ENCODE results near the gene JAKMIP2. TPM values are rescaled to one million over a fixed set of nuclear protein-coding genes. Genes with fewer than 3 reads are reported as not detected.
"Not testable (repeated sequence)": the region's sequence is repeated elsewhere in the genome, so short reads cannot be mapped to it uniquely, and the experiment has no call there.

JAKMIP2 gene
- total RNA-seq, 1 donor from 2014 or later, result 0.06 TPM

- DNase-seq (ENCODE audit: low spot score), result no peak
Observed at GRCh38 chr5:147659166-147659929, 123.2 kb downstream of the JAKMIP2 start.

- DNase-seq (ENCODE audit: low spot score), result no peak
Observed at GRCh38 chr5:147658293-147658932, 124.1 kb downstream of the JAKMIP2 start.

- no peak for DNase-seq (ENCODE audit: low spot score)
Observed at GRCh38 chr5:147648597-147648996, 133.9 kb downstream of the JAKMIP2 start.

- no peak for DNase-seq (ENCODE audit: low spot score)
Observed at GRCh38 chr5:147645197-147645596, 137.3 kb downstream of the JAKMIP2 start.

- no peak for DNase-seq (ENCODE audit: low spot score)
Observed at GRCh38 chr5:147644460-147644859, 138.1 kb downstream of the JAKMIP2 start.

GRCh38 chr5:147643142-147643541 is 139.4 kb downstream of the JAKMIP2 start:
- DNase-seq (ENCODE audit: low spot score), result no peak

GRCh38 chr5:147642666-147643065 is 139.9 kb downstream of the JAKMIP2 start:
- DNase-seq (ENCODE audit: low spot score), result no peak

- no peak for DNase-seq (ENCODE audit: low spot score)
Observed at GRCh38 chr5:147639321-147639720, 143.2 kb downstream of the JAKMIP2 start.

GRCh38 chr5:147636729-147636984 is 145.9 kb downstream of the JAKMIP2 start:
- no peak for DNase-seq (ENCODE audit: low spot score)

- DNase-seq (ENCODE audit: low spot score), result no peak
Observed at GRCh38 chr5:147635882-147636728, 146.4 kb downstream of the JAKMIP2 start.

- DNase-seq (ENCODE audit: low spot score), result not testable (repeated sequence)
Observed at GRCh38 chr5:147635439-147635838, 147.1 kb downstream of the JAKMIP2 start.

GRCh38 chr5:147633173-147633572 is 149.4 kb downstream of the JAKMIP2 start:
- no peak for DNase-seq (ENCODE audit: low spot score)

- DNase-seq (ENCODE audit: low spot score), result no peak
Observed at GRCh38 chr5:147631428-147632003, 151.0 kb downstream of the JAKMIP2 start.

GRCh38 chr5:147629196-147629595 is 153.3 kb downstream of the JAKMIP2 start:
- no peak for DNase-seq (ENCODE audit: low spot score)

- DNase-seq (ENCODE audit: low spot score), result no peak
Observed at GRCh38 chr5:147628058-147628895, 154.3 kb downstream of the JAKMIP2 start.

- DNase-seq (ENCODE audit: low spot score), result no peak
Observed at GRCh38 chr5:147626464-147626863, 156.1 kb downstream of the JAKMIP2 start.

GRCh38 chr5:147621016-147621415 is 161.5 kb downstream of the JAKMIP2 start:
- no peak for DNase-seq (ENCODE audit: low spot score)

- no peak for DNase-seq (ENCODE audit: low spot score)
Observed at GRCh38 chr5:147619281-147619878, 163.1 kb downstream of the JAKMIP2 start.

- no peak for DNase-seq (ENCODE audit: low spot score)
Observed at GRCh38 chr5:147617711-147618350, 164.7 kb downstream of the JAKMIP2 start.

- DNase-seq (ENCODE audit: low spot score), result no peak
Observed at GRCh38 chr5:147617191-147617606, 165.3 kb downstream of the JAKMIP2 start.

Measured in mesenteric fat pad (tissue), 1 donor.